Spleen (tissue), 11 donors: Measurements from ENCODE around the gene ADAMTS3. TPM values are rescaled to one million over a fixed set of nuclear protein-coding genes. Genes with fewer than 3 reads are reported as not detected.

Experiments used
- DNase-seq: peaks from one replicate; pipeline ENCODE4 v3.0.0-alpha.2; 2020
- H3K27ac ChIP-seq, 8 donors: fragments of 200-600 bp; sonication (generic) in 7 of 8; 1 replicate in 4 of 8; 2 replicates in 4 of 8; pipeline versions ENCODE4 v1.5.0 to v1.8.0; 2016 to 2021; ENCODE audit warnings: inconsistent platforms in 4 of 8, mild to moderate bottlenecking in 4 of 8, moderate library complexity in 1 of 8
- H3K27me3 ChIP-seq, 7 donors: fragments of 200-600 bp; sonication (generic) in 6 of 7; replicated peaks in 1 of 7; 1 replicate in 4 of 7; 2 replicates in 3 of 7; pipeline versions ENCODE4 v1.5.0 to v1.8.0; 2016 to 2021; ENCODE audit warnings: inconsistent platforms in 3 of 7, mild to moderate bottlenecking in 1 of 7
- H3K36me3 ChIP-seq, 6 donors: fragments of 200-600 bp; sonication (generic) in 5 of 6; 1 replicate in 4 of 6; 2 replicates in 2 of 6; pipeline versions ENCODE4 v1.5.0 to v1.8.0; 2016 to 2021; ENCODE audit warnings: inconsistent platforms in 2 of 6
- H3K4me1 ChIP-seq, 6 donors: fragments of 200-600 bp; sonication (generic) in 5 of 6; 1 replicate in 3 of 6; 2 replicates in 3 of 6; pipeline versions ENCODE4 v1.5.0 to v1.8.0; 2016 to 2021; ENCODE audit warnings: inconsistent platforms in 3 of 6
- H3K4me3 ChIP-seq, 8 donors: fragments of 200-600 bp; sonication (generic) in 7 of 8; 1 replicate in 4 of 8; 2 replicates in 4 of 8; pipeline versions ENCODE4 v1.5.0 to v1.8.0; 2016 to 2021; ENCODE audit warnings: inconsistent platforms in 4 of 8, mild to moderate bottlenecking in 4 of 8, moderate library complexity in 2 of 8
- H3K9me3 ChIP-seq, 8 donors: fragments of 200-600 bp; sonication (generic) in 7 of 8; 1 replicate in 4 of 8; 2 replicates in 4 of 8; pipeline versions ENCODE4 v1.5.0 to v1.8.0; 2016 to 2021; ENCODE audit warnings: inconsistent platforms in 4 of 8
- CTCF ChIP-seq, 11 experiments: fragments of 200-600 bp in 7 of 11; fragments of 450-650 bp in 4 of 11; sonication (generic) in 4 of 11; IDR thresholded peaks in 8 of 11; conservative IDR thresholded peaks in 3 of 11; 1 replicate in 7 of 11; 2 replicates in 4 of 11; pipeline versions ENCODE4 v1.4.0 to v1.8.0; 2016 to 2021; ENCODE audit warnings: antibody characterized with exemption in 11 of 11, inconsistent platforms in 4 of 11, mild to moderate bottlenecking in 1 of 11
- POLR2A ChIP-seq, 3 donors: fragments of 450-650 bp; IDR thresholded peaks; one replicate each; pipeline ENCODE4 v1.5.1; 2017; ENCODE audit warnings: antibody characterized with exemption in 3 of 3, mild to moderate bottlenecking in 1 of 3
- POLR2AphosphoS5 ChIP-seq, 3 donors: sonication (generic); formaldehyde crosslinking; IDR thresholded peaks; one replicate each; pipeline ENCODE4 v1.5.1; 2017; ENCODE audit warnings: antibody characterized with exemption in 3 of 3
- WGBS, 5 donors: extraction: QIAGEN DNeasy Blood & Tissue Kit in 3 of 5; methylation state at CpG; one replicate each; pipeline versions ENCODE4 v1.1.5 to v1.1.7; 2013 to 2018; 5-methylcytosine and 5-hydroxymethylcytosine counted together
- intact Hi-C: fragments of 100-400 bp; cut with DNase I; formaldehyde crosslinking; loops from one replicate; pipeline ENCODE4 v1.15.0; 2023; ENCODE audit warnings: low total_unique reads
- polyA plus RNA-seq, 3 donors: library from polyadenylated mRNA; stranded (reverse); fragments of 200-250 nt; gene quantifications; one replicate each; pipeline ENCODE4 v1.2.1, GENCODE V29; 2013
- total RNA-seq, 7 donors: library from RNA; depleted of rRNA in 3 of 7; stranded (reverse); fragments of >200 nt in 3 of 7; fragmentation: NEBNext Ultra II Directional in 4 of 7; extraction: Animal tissue kit (Norgen Biotek cat#: 25700) in 4 of 7; gene quantifications; one replicate each; pipeline versions ENCODE4 v1.1.0 to v1.2.1, GENCODE V29; 2016 to 2021
- donor health status: healthy with polysubstance abuse.
- donor health status: DM: no; HTN: no; CAD: no; lungs with moderate emphysema.
- donor health status: DM: no; HTN: no; CAD: no.
- donor health status: Bipolar disorder and iron deficiency.
- donor health status: healthy.
- donor health status: DM: no; HTN: no; CAD: no.
- donor health status: DM: yes; HTN: yes; CAD: no.

Gene ADAMTS3
- total and polyA plus RNA-seq, 10 donors: 0.15 to 2.6 (median 0.66) TPM

- Histone ChIP-seq H3K27me3 (no peaks in the 10 kb centered on the region), H3K4me3 (no peak overlapping the region), H3K36me3 (no peaks in the 10 kb centered on the region), H3K27ac (no peak overlapping the region), H3K4me1 (no peaks in the 10 kb centered on the region), H3K9me3 (no peaks in the 10 kb centered on the region)
- WGBS, 5 donors: 67 to 85% (median 74%) methylated on average over 4 of the region's 4 CpGs
- DNase-seq: no peak
- intact Hi-C loops: no loop called here
- no peak for TF ChIP-seq POLR2AphosphoS5 (IDR thresholded peaks at IDR 0.05)
These were observed 120.8 kb downstream of the ADAMTS3 start for GRCh38 chr4:72448231-72448630.

GRCh38 chr4:72446353-72447055 is 122.5 kb downstream of the ADAMTS3 start:
- TF ChIP-seq POLR2A (IDR thresholded peaks at IDR 0.05) (no peak), CTCF (IDR thresholded peaks at IDR 0.05 in 8 of 11, conservative IDR thresholded peaks at IDR 0.05 in 3 of 11) (no peak), POLR2AphosphoS5 (IDR thresholded peaks at IDR 0.05) (no peak)
- Histone ChIP-seq H3K27ac (no peak overlapping the region), H3K27me3 (no peaks in the 10 kb centered on the region), H3K4me1 (no peaks in the 10 kb centered on the region), H3K36me3 (no peaks in the 10 kb centered on the region), H3K9me3 (no peaks in the 10 kb centered on the region), H3K4me3 (no peak overlapping the region)
- WGBS, 5 donors: 63 to 87% (median 75%) methylated on average over 3 of the region's 3 CpGs
- no peak for DNase-seq
- intact Hi-C loops: no loop called here

DNA sequence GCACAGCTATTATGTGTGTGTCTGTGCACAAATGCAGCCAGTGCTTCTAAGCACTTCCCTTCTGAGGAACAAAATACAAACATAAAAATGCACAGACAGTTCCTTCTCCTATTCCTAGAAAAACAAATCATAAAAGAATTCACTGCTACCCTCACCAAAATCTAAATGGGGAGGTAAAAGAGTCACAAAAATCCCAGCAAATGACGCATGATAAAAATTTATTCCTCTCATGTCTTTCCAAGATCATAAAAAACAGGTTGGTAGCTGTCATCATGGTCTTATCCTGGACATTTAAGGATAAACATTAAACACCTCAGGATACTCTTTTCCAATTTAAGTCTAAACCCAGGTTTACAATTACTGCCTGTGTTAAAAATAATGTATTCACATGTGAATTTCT is 124.9 kb downstream of the ADAMTS3 start:
- H3K36me3 ChIP-seq: no peaks in the 10 kb centered on the region
- WGBS, 5 donors: 93 to 100% (median 100%) methylated on average over 1 of the region's 1 CpG
- intact Hi-C loops: no loop called here

GRCh38 chr4:72442715-72443114 is 126.3 kb downstream of the ADAMTS3 start:
- WGBS, 5 donors: 84 to 95% (median 91%) methylated on average over 5 of the region's 5 CpGs
- no peaks in the 10 kb centered on the region for H3K4me1 ChIP-seq
- TF ChIP-seq CTCF (IDR thresholded peaks at IDR 0.05 in 8 of 11, conservative IDR thresholded peaks at IDR 0.05 in 3 of 11) (no peak), POLR2AphosphoS5 (IDR thresholded peaks at IDR 0.05) (no peak), POLR2A (IDR thresholded peaks at IDR 0.05) (no peak)
- no peaks in the 10 kb centered on the region for H3K36me3 ChIP-seq
- H3K4me3 ChIP-seq: no peak overlapping the region
- no peak overlapping the region for H3K27ac ChIP-seq
- no peak for DNase-seq
- intact Hi-C loops: no loop called here
- no peaks in the 10 kb centered on the region for H3K9me3 ChIP-seq
- H3K27me3 ChIP-seq: no peaks in the 10 kb centered on the region

More for the DNA sequence above, 124.9 kb downstream of the ADAMTS3 start:
- H3K27me3 ChIP-seq: no peaks in the 10 kb centered on the region
- no peak for DNase-seq
- no peak overlapping the region for H3K4me3 ChIP-seq
- no peak overlapping the region for H3K27ac ChIP-seq
- no peaks in the 10 kb centered on the region for H3K4me1 ChIP-seq
- TF ChIP-seq CTCF (IDR thresholded peaks at IDR 0.05 in 8 of 11, conservative IDR thresholded peaks at IDR 0.05 in 3 of 11) (no peak), POLR2AphosphoS5 (IDR thresholded peaks at IDR 0.05) (no peak), POLR2A (IDR thresholded peaks at IDR 0.05) (no peak)
- no peaks in the 10 kb centered on the region for H3K9me3 ChIP-seq
